DMS53 (cell line): ENCODE data around the gene LPCAT4.

Experiments used
- DNase-seq: peaks from one replicate; lab custom pipeline; 2025; lab: John Stamatoyannopoulos, UW

LPCAT4 gene

DNA sequence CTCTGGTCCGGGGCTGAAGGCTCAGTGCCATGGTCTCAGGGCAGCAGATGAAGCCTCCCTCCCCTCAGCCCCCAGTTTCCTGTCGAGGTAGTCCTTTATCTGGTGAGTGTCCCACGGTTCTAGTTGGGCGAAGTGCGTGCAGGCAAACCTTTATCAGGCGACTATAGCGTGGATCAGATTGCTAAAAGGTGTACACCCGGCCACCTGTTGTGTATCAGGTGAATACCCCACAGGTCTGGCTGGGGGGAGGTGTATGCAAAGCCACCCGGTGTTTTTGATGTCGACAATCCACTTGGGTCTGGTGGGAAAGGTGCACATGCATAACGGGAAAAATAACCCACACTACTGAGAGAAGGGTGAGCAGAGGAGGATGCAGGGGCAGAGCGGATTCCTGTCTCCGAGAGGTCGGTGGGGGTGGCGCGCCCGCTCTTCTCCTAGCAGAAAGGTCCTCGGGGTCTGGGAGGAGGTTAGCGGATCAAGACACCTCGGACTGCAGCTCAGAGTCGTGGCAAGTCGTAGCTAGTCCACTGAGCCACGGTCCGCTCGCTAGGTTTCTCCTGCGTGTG is 29.9 kb downstream of the LPCAT4 start:
- peak; percentile 62 for DNase-seq

DNA sequence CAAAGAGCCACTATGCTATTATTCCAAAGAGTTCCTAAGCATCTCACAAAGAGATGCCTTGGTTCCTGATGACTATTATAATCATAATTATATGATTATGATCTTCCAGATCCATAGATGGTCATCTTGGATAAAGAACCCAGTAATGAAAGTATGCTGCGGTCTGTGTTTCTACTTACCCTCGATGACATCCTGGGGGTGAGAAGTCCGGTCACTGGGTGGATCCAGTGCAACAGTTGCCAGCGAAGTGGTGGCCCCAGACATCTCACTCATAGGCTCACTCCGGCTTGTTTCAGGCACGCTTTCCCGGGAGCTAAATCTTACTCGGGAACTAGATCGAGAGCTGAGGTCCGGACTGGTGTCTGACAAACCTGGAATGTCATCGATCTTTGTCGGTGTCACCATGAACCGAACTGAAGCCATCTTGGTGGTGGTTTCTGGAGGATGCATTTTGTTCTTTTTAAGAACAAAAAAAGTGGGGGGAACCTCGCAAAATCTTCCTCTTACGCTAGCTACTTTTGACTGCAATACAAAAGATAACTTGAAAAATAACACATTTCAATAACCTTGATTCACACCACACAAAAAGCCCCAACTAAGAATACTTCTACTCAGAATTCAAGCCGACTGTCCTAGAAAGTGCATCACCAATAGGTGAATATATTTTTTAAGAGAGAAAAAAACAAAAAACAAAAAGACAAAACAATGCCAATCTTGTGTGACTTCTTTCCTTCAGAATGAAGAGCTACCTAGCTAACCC is 30.6 kb downstream of the LPCAT4 start:
- DNase-seq = no peak

DNA sequence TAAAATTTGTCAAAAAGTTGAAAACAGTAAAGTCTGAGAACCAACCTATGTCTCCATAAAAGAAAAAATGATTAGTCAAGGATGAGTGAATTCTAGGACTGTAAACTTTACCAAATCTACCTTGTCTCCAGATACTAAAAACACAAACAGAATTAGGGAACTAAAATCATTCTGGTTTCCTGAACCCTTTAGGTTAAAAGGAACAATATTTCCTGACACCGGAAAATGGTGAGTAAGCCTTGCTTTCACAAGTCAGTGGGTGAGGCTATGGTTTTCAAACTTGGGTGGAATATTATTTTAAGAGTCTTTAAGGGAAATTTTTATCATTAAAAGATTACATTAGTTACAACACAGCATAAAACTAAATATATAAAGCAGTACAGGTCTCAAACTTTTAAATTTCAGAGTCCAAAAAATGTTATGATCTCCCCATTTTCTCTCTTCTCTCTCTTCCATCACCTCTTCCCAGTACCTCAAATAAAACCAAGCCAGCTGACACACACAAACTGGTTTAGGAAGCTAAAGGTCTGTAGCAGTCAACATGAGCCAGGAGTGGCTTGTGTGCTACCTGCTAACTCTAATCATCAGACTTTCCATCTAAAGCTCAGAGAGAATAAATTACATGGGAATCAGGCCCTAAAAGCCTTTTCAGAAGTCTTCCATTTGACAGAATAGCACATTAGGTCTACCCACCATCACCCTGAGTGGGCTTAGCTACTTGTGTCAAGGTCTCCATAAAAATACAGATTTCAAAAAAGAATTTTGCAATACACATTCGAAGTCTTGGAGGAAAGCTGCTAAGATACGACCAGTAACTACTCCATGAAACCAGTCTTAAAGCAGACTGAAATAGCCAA is 31.6 kb downstream of the LPCAT4 start:
- no peak for DNase-seq

DNA sequence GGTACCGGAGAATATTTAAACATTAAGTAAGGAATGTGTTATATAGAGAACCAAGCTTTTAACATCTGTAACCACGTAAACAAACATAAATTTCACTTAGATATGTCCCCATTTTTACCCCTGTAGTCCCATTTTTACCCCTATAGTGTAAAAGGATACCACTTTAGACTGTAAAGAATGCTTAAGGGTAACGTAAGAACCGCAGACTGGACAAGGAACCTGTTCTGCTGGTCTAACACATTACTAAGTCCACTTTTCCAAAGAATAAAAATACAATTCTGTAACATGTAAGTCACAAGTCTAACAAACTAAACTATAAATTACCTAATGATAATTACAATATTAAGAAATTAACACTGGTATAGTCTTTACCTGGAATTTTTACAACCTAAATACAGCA is 32.3 kb downstream of the LPCAT4 start:
- DNase-seq = peak; percentile 9

DNA sequence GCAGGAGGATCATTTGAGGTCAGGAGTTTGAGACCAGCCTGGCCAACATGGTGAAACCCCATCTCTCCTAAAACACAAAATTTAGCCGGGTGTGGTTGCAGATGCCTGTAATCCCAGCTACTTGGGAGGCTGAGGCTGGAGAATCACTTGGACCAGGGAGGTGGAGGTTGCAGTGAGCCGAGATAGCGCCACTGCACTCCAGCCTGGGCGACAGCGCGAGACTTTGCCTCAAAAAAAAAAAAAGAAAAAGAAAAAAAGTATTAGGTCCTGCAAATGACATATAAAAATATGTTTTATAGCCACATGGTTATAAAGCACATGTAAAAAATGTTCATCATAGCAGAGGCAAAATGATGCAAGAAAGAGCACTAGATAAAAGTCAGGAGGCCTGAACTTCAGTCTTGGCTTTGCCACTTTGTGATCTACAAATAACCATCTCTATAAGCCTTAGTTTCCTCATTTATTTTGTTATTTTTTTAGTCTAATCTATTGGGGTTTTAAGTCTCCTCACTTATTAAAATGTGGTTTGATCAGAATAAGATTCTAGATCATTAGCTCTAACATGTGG is 34.4 kb downstream of the LPCAT4 start:
- no peak for DNase-seq

DNA sequence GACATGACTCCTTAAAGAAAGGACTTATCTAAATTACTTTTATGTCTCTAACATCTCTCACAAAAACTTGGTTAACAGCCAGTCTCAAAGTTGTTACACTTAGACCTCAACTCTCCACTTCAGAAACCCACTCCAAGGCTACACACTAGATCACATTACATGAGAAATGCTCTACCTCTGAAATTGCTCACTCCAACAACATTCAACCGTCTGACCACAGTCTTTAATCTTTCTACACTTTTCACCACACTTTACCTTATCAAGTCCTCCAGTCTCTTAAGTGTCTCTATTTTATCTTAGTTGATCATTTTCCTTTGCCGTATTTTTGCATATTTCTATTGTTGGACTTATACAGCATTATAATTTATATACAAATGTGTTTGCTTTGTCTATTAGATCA is 35.2 kb downstream of the LPCAT4 start:
- no peak for DNase-seq

DNA sequence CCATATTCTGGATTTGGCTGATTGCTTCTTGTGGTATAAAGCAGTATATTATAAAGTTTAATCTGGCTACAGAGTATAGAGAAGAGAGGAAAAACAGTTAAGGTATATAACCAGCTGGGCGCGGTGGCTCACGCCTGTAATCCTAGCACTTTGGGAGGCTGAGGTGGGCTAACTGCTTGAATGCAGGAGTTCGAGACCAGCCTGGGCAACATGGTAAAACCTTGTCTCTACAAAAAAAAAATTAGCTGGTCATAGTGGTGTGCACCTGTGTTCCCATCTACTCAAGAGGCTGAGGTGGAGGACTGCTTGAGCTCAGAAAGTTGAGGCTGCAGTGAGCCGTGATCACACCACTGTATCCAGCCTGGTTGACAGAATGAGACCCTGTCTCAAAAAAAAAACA is 36.7 kb downstream of the LPCAT4 start:
- no peak for DNase-seq

DNA sequence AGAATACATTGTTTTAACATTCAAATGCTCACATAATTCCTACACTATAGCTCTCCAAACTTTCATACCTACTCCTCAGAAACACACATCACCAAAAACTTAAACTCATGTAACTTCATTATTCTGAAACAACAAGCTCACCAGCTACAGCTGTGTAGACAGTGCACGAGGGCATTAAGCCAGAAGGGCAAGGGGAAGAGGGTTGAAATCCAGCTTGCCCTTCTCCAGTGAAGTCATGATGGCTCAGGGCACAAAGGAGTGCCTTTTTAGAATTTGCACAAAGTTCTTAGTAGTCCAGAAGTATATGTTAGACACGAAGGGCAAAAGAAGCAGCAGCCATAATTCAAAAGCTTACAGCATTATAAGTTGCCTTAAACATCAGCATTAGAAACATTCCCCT is 38.0 kb downstream of the LPCAT4 start:
- no peak for DNase-seq

DNA sequence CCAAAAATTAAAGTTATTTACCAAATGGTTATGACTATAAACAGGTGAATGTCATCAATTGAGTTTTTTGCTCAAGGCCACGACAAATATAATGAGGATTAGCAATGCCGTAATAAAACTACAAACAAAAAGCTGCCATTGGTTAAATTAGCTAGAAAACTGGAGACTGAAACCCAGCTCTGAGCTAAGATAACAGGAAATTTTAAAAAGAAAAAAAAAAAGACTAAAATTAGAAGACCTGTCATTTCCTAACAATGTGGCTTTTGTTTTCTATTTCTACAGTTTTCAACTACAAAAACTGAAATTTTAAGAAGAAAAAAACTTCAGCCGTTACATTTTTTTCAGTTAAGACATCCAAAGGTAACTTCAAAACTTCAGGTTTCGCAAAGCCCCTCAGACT is 39.1 kb downstream of the LPCAT4 start:
- DNase-seq = no peak

DNA sequence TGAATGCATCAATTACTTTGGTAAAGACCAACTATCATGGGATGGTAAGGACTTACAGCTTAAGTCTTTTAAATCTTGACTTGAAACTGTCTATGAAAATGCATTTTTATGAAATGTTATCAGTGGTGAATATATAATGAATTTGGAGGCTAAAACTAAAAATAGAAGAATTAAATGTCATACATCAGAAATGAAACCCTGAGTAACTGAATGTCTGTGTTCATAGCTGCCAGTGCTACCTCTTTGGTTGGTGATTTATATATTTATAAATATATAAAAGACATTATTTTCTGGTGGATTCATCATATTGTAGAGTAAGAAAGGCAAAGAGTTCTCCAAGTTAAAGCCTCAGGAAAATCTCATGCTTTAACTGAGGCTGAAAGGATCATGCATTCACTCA is 41.6 kb downstream of the LPCAT4 start:
- no peak for DNase-seq

DNA sequence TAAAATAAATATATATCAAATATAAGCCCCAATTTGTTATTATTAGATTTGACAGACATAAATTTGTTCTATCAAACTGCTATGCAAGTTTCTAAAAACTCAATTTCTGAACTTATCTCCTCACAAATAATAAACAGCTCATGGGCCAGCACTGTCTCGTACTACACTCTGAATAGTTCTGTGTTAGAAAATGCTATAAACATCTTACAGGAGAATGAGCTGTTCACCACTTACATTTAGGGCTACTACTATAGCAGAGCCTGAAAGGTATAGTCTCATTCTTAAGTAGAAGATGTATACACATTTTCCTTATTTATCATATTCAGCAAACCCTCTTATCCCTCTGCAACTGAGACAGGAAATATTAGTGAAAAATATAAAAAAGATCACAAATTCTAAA is 42.1 kb downstream of the LPCAT4 start:
- DNase-seq = no peak

DNA sequence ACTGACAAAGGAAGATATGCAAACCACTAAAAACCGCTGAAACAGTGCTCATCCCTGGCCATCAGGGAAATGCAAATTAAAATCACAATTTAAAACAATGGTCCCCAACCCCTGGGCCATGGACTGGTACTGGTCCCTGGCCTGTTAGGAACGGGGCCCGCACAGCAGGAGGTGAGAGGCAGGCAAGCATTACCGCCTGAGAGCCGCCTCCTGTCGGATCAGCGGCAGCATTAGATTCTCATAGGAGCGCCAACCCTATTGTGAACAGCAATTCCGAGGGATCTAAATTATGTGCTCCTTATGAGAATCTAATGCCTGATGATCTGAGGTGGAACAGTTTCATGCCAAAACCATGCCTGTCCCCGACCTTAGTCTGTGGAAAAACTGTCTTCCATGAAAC is 43.8 kb downstream of the LPCAT4 start:
- no peak for DNase-seq

DNA sequence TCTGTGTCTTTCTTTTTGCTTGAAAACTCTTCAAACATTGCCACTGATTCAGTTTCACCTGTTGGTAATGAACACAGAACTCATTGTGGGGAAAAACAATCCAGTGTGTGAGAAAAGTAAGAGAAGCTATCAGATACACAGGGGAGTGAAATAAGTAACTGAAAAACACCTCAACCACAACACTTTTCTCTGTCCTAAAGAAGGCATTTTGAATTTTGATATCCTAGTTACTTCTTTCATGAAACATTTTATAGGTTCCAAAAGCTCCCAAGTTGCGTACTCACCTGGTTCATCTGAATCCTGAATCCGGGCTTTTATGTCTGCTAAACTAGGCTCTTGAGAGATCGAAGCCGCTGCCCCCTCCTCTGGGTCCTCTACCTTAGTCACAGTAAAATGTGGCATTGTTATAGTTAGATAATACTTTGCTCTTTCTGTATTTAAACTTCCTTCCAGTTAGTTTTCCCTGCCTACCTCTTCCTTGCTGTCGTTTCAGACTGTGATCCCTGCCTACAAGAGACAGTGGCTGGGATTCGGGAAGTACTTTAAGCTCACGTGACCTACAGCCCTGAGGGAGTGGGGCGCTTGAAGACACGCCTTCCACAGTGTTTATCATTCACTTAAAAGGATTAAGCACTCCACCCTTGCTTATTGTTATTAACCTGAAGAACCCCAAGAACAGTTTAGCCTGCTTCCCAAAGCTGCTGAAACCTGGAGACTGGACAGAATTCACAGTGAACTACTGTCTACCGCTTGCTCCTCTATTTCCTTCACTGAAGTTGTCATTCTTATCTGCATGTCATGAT is 48.5 kb downstream of the LPCAT4 start:
- DNase-seq = peak; percentile 81

DNA sequence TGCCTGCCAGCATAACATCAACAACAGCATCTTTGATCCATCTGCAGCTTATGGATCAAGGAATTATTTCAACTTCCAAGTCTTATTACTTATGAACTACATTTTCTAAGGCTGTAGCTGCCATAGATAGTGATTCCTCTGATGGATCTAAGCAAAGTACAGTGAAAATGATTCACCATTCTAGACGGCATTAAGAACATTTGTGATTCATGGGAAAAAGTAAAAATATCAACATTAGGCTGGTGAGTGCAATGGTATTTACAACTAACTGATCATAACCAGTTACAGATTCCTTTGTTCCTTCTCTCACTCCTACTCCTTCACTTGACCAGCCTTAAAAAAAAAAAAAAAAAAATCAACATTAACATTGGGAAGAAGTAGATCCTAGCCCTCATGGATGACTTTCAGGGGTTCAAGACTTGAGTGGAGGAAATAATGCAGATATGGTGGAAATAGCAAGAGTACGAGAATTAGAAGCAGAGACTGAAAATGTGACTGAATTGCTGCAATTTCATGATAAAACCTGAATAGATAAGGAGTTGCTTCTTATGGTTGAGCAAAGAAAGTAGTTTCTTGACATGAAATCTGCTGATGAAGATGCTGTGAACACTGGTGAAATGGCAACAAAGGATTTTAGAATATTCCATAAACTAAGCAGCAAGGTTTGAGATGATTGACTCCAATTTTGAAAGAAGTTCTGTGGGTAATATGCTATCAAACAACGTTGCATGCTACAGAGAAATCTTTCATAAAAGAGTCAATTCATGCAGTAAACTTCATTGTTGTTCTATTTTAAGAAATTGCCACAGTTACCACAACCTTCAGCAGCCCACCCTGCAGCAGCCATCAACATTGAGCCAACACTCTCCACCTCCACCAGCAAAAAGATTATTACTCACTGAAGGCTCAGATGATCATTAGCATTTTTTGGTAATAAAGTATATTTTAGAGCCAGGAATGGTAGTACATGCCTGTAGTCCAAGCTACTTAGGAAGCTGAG is 52.2 kb downstream of the LPCAT4 start:
- DNase-seq = no peak

DNA sequence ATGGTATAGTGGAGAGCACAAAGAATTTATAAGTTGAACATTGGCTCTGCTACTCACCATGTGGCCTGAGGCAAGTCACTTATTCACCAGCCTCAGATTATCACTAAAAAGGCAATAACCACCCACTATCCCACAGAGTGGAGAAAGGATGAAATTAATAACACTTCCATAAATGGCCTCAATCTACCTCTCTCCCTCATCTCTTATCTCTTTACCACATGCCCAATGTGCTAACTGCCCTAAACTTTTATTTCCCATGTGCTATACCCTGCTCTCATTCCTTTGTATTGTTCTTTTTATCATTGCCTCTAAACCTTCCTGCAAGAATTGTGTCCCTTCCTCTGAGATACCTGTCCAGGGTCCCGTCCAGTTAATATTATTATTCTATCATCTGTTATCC is 55.4 kb downstream of the LPCAT4 start:
- DNase-seq = no peak
